NCI-H1417 treated with DMSO at 0.1 percent for 48 hours (cell line): ENCODE results near the gene VASP.

Source experiments
- DNase-seq: peaks from one replicate; lab custom pipeline; 2025; lab: John Stamatoyannopoulos, UW

Gene VASP

GRCh38 chr19:45515807-45516401 is 8.6 kb downstream of the VASP start:
- DNase-seq: no peak

GRCh38 chr19:45517238-45517637 is 10.0 kb downstream of the VASP start:
- no peak for DNase-seq

GRCh38 chr19:45517641-45518468 is 10.6 kb downstream of the VASP start:
- no peak for DNase-seq

- DNase-seq: no peak
These were observed 11.2 kb downstream of the VASP start for GRCh38 chr19:45518469-45518826.

GRCh38 chr19:45522010-45522941 is 15.0 kb downstream of the VASP start:
- no peak for DNase-seq

- peak; percentile 54 for DNase-seq
These were observed 16.5 kb downstream of the VASP start for GRCh38 chr19:45523642-45524256.

GRCh38 chr19:45524575-45525129 is 17.4 kb downstream of the VASP start:
- DNase-seq: no peak

GRCh38 chr19:45526143-45526542 is 18.9 kb downstream of the VASP start:
- no peak for DNase-seq

GRCh38 chr19:45526971-45527370 is 19.7 kb downstream of the VASP start:
- no peak for DNase-seq

- no peak for DNase-seq
These were observed 20.5 kb downstream of the VASP start for GRCh38 chr19:45527731-45528130.

- no peak for DNase-seq
These were observed 21.0 kb downstream of the VASP start for GRCh38 chr19:45528149-45528743.

- DNase-seq: no peak
These were observed 21.6 kb downstream of the VASP start for GRCh38 chr19:45528744-45529419.

GRCh38 chr19:45529420-45529785 is 22.1 kb downstream of the VASP start:
- DNase-seq: no peak

- no peak for DNase-seq
These were observed 24.1 kb downstream of the VASP start for GRCh38 chr19:45531349-45531748.

GRCh38 chr19:45539459-45539858 is 32.2 kb downstream of the VASP start:
- no peak for DNase-seq

GRCh38 chr19:45542234-45542668 is 35.0 kb downstream of the VASP start:
- DNase-seq: no peak

GRCh38 chr19:45547211-45547770 is 40.0 kb downstream of the VASP start:
- DNase-seq: no peak

GRCh38 chr19:45547965-45548609 is 40.8 kb downstream of the VASP start:
- DNase-seq: no peak

- DNase-seq: no peak
These were observed 46.2 kb downstream of the VASP start for GRCh38 chr19:45553464-45553863.

GRCh38 chr19:45554481-45554880 is 47.2 kb downstream of the VASP start:
- DNase-seq: no peak
